GM13976 (cell line): ENCODE results near the gene OR1A1.

Experiments used
- DNase-seq: peaks from one replicate; pipeline ENCODE4 v3.0.0; 2012; ENCODE audit warnings: low spot score
- CTCF ChIP-seq: IDR thresholded peaks from 2 replicates; pipeline ENCODE4 v1.5.1; 2012; ENCODE audit warnings: borderline replicate concordance, mild to moderate bottlenecking; ENCODE audit not compliant: insufficient read depth; ENCODE audit errors: extremely low read depth, missing control alignments, control extremely low read depth
- in situ Hi-C: fragments of 300-500 bp; cut with MboI; formaldehyde crosslinking; loops from one replicate; pipeline ENCODE4 v1.12.0; 2022; ENCODE audit warnings: low sequenced_read_pairs, mixed read lengths, inconsistent platforms; ENCODE audit not compliant: unreplicated experiment

OR1A1 gene, protein sequence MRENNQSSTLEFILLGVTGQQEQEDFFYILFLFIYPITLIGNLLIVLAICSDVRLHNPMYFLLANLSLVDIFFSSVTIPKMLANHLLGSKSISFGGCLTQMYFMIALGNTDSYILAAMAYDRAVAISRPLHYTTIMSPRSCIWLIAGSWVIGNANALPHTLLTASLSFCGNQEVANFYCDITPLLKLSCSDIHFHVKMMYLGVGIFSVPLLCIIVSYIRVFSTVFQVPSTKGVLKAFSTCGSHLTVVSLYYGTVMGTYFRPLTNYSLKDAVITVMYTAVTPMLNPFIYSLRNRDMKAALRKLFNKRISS

GRCh38 chr17:3207367-3207766 lies at the start of gene OR1A1:
Gene OR1A1, plus strand, starts transcription at chr17:3207667. Its CDS starts 7,954 bp downstream, at chr17:3215621.
- TF ChIP-seq CTCF, result no peak
- in situ Hi-C loops, result no loop called here
- no peak for DNase-seq

DNA sequence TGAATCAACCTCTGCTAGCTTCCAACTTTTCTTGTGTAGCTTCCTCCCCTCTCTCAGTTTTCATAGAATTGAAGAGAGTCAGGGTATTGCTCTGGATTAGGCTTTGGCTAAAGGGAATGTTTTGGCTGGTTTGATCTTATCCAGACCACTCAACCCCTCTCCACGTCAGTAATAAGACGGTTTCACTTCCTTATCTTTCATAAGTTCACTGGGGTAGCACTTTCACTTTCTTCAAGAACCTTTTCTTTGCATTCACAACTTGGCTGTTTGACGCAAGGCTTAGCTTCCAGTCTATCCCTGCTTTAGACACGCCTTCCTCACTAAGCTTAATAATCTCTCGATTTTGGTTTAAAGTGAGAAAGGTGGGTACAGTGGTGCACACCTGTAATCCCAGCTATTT lies 39.9 kb upstream of the OR1A1 start:
- in situ Hi-C loops, result no loop called here
- no peak for TF ChIP-seq CTCF
- peak; percentile 32 for DNase-seq

GRCh38 chr17:3189961-3190360 lies 17.5 kb upstream of the OR1A1 start:
- TF ChIP-seq CTCF, result no peak
- in situ Hi-C loops, result no loop called here
- DNase-seq, result no peak

- TF ChIP-seq CTCF, result no peak
- in situ Hi-C loops, result no loop called here
- DNase-seq, result no peak
Measured at GRCh38 chr17:3197219-3197618, 10.2 kb upstream of the OR1A1 start, which contains the start of gene OR1A2. Gene OR1A2, plus strand, starts transcription at chr17:3197519. Its CDS starts 0 bp downstream, at chr17:3197519.

- no peak for TF ChIP-seq CTCF
- in situ Hi-C loops, result no loop called here
- DNase-seq, result no peak
Measured at GRCh38 chr17:3208484-3208883, 1.0 kb downstream of the OR1A1 start.

DNA sequence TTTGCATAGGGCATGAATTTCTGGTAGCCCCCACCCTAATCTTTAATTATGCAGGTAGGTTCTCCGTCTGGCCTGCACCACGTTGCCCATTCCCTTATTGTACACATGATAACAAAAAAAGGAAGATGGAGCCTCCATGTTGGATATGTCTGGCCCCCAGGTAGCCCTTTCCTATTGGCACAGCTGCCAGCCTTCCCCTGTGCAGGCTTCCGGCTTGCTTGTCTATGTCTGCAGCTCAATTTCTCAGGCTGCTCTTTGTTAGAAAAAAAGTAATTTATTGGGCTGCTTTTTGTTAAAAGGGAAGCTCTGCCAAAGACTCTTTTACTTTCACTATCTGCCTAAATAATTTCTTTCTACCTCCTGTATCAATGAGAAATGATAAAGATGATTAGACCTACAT lies 5.5 kb downstream of the OR1A1 start:
- in situ Hi-C loops, result no loop called here

More for the DNA sequence above, 5.5 kb downstream of the OR1A1 start:
- DNase-seq, result no peak
- TF ChIP-seq CTCF, result no peak
